Nephron progenitor cell (in vitro differentiated cells): ENCODE measurements around the gene C16orf95.
"Not testable (repeated sequence)": the region's sequence is repeated elsewhere in the genome, so short reads cannot be mapped to it uniquely, and the experiment has no call there.

Experiments
- DNase-seq: peaks from one replicate; pipeline ENCODE4 v3.0.0; 2021
- H3K27ac Mint-ChIP-seq: 2 replicates; pipeline ENCODE4 v1.8.0; 2021; ENCODE audit warnings: mild to moderate bottlenecking, moderate library complexity, mixed read lengths
- H3K27me3 Mint-ChIP-seq: 2 replicates; pipeline ENCODE4 v1.8.0; 2021; ENCODE audit warnings: mild to moderate bottlenecking, low read depth, mixed read lengths; ENCODE audit not compliant: poor library complexity
- H3K36me3 Mint-ChIP-seq: 2 replicates; pipeline ENCODE4 v1.8.0; 2021; ENCODE audit warnings: low read depth, mixed read lengths
- H3K4me1 Mint-ChIP-seq: 2 replicates; pipeline ENCODE4 v1.8.0; 2021; ENCODE audit warnings: mixed read lengths
- H3K4me3 Mint-ChIP-seq: 2 replicates; pipeline ENCODE4 v1.8.0; 2021; ENCODE audit warnings: mild to moderate bottlenecking, moderate library complexity, mixed read lengths
- H3K9me3 Mint-ChIP-seq: 2 replicates; pipeline ENCODE4 v1.8.0; 2021; ENCODE audit warnings: mild to moderate bottlenecking, moderate library complexity, mixed read lengths
- CTCF ChIP-seq: fragments of 200-600 bp; sonication (generic); IDR thresholded peaks from 2 replicates; pipeline ENCODE4 v1.5.0; 2021; ENCODE audit warnings: antibody characterized with exemption

C16orf95 gene

GRCh38 chr16:87316923-87317749 lies at the start of gene C16orf95:
Gene C16orf95 (minus strand): TSS chr16:87317392. CDS start chr16:87317242, 150 bp downstream.
- peaks cover 3% of the 10 kb centered on the region for H3K27me3 Mint-ChIP-seq
- H3K4me3 Mint-ChIP-seq: peak within 1 kb of the TSS; percentile 94
- peak; percentile 97 for DNase-seq
- peaks cover 37% of the 10 kb centered on the region for H3K4me1 Mint-ChIP-seq
- no peaks in the 10 kb centered on the region for H3K9me3 Mint-ChIP-seq
- no peaks in the 10 kb centered on the region for H3K36me3 Mint-ChIP-seq
- H3K27ac Mint-ChIP-seq: peak within 1 kb of the TSS; percentile 98
- peak; percentile 33 for TF ChIP-seq CTCF

GRCh38 chr16:87366930-87367329 lies 49.7 kb upstream of the C16orf95 start:
- Mint-ChIP-seq H3K4me3 (no peak overlapping the region), H3K27ac (no peak overlapping the region), H3K9me3 (no peaks in the 10 kb centered on the region), H3K4me1 (peaks cover 70% of the 10 kb centered on the region), H3K36me3 (peaks cover 14% of the 10 kb centered on the region), H3K27me3 (peaks cover 10% of the 10 kb centered on the region)
- no peak for TF ChIP-seq CTCF
- DNase-seq: no peak

GRCh38 chr16:87366288-87366687 lies 49.1 kb upstream of the C16orf95 start:
- H3K4me3 Mint-ChIP-seq: no peak overlapping the region
- H3K4me1 Mint-ChIP-seq: peaks cover 64% of the 10 kb centered on the region
- no peak for DNase-seq
- H3K27ac Mint-ChIP-seq: peak overlapping the region; percentile 45
- peaks cover 10% of the 10 kb centered on the region for H3K27me3 Mint-ChIP-seq
- H3K9me3 Mint-ChIP-seq: no peaks in the 10 kb centered on the region
- no peak for TF ChIP-seq CTCF
- peaks cover 20% of the 10 kb centered on the region for H3K36me3 Mint-ChIP-seq

- H3K36me3 Mint-ChIP-seq: peaks cover 31% of the 10 kb centered on the region
- no peak for TF ChIP-seq CTCF
- H3K9me3 Mint-ChIP-seq: no peaks in the 10 kb centered on the region
- no peak overlapping the region for H3K4me3 Mint-ChIP-seq
- peaks cover 10% of the 10 kb centered on the region for H3K27me3 Mint-ChIP-seq
- no peak overlapping the region for H3K27ac Mint-ChIP-seq
- no peak for DNase-seq
- peaks cover 55% of the 10 kb centered on the region for H3K4me1 Mint-ChIP-seq
These were observed 48.0 kb upstream of the C16orf95 start for GRCh38 chr16:87365021-87365713.

GRCh38 chr16:87363771-87364455 lies 46.7 kb upstream of the C16orf95 start:
- no peak for TF ChIP-seq CTCF
- Mint-ChIP-seq H3K9me3 (no peaks in the 10 kb centered on the region), H3K4me3 (no peak overlapping the region), H3K36me3 (peaks cover 41% of the 10 kb centered on the region), H3K27me3 (peaks cover 7% of the 10 kb centered on the region), H3K4me1 (peaks cover 44% of the 10 kb centered on the region), H3K27ac (peak overlapping the region; percentile 82)
- DNase-seq: peak; percentile 34

GRCh38 chr16:87362828-87363559 lies 45.8 kb upstream of the C16orf95 start:
- H3K27ac Mint-ChIP-seq: peak overlapping the region; percentile 73
- not testable (repeated sequence) for H3K4me3 Mint-ChIP-seq, H3K27me3 Mint-ChIP-seq, H3K9me3 Mint-ChIP-seq, DNase-seq
- peaks cover 38% of the 10 kb centered on the region for H3K4me1 Mint-ChIP-seq
- H3K36me3 Mint-ChIP-seq: peaks cover 50% of the 10 kb centered on the region
